Loucy (cell line): ENCODE data around the gene CALML3.

ENCODE experiments used
- CTCF ChIP-seq: fragments of 200-600 bp; sonication (generic); conservative IDR thresholded peaks from 2 replicates; pipeline ENCODE4 v1.5.1; 2014; ENCODE audit warnings: mild to moderate bottlenecking, antibody characterized with exemption, low read length
- EZH2phosphoT487 ChIP-seq: fragments of 200-600 bp; IDR thresholded peaks from 2 replicates; pipeline ENCODE4 v1.6.1; 2018; ENCODE audit warnings: antibody characterized with exemption, mild to moderate bottlenecking, moderate library complexity, borderline replicate concordance

DNA sequence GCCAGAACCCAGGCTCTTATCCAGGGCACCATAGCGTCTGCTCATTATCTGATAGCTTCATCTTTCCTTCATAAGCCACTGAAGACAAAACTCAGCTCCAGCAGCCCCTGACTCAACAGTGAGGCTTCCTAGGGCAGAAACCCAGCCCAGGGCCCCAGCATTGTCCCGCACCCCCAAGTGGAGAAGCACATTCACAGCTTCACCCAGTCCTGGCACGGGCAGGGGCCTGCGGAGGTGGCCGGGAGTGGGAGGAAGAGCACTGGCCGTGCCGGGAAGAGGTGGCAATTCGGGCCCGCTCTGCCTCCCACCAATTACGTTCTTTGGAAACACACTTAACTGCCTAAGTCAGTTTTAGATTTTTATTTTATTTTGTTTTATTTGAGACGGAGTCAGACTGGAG, 15.1 kb upstream of the CALML3 start:
- TF ChIP-seq CTCF: no peak
- TF ChIP-seq EZH2phosphoT487: no peak
